Kidney glomerular epithelial cell (primary cell): ENCODE data around the gene CMTM1.
A peak's percentile ranks its signal among the peaks of the same experiment; 100 is the strongest.
"Not testable (repeated sequence)": the region's sequence is repeated elsewhere in the genome, so short reads cannot be mapped to it uniquely, and the experiment has no call there.

ENCODE experiments used
- DNase-seq: peaks from one replicate; lab custom pipeline; 2025; lab: John Stamatoyannopoulos, UW

CMTM1 gene

DNA sequence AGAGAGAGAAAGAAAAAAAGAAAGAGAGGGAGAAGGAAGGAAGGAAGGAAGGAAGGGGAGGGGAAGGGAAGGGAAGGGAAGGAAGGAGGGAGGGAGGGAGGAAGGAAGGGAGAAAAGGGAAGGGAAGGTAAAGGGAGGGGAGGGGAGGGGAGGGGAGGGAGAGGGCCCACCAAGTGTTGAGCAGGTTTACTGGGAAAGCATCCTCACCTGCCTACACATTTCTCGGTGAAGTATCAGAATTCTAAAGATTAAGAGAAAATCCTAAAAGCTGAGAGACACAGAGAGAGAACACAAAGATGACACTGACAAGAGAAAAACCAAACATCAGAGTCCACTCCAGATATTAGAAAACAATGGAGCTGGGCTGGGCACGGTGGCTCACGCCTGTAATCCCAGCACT lies 26.0 kb downstream of the CMTM1 start:
- DNase-seq, result no peak

DNA sequence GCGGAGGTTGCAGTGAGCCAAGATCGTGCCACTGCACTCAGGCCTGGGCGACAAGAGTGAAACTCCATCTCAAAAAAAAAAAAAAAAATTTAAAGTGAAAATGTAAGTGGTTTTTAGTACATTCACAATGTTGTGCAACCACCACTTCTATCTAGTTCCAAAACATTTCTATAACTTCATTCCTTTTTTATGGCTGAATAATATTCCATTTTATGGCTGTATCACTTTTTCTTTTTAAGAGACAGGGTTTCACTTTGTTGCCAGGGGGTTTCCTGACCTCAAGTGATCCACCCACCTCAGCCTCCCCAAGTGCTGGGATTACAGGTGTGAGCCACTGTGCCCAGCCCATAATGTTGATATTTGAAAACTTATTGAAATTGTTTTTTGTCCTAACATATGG lies 26.6 kb downstream of the CMTM1 start:
- no peak for DNase-seq

DNA sequence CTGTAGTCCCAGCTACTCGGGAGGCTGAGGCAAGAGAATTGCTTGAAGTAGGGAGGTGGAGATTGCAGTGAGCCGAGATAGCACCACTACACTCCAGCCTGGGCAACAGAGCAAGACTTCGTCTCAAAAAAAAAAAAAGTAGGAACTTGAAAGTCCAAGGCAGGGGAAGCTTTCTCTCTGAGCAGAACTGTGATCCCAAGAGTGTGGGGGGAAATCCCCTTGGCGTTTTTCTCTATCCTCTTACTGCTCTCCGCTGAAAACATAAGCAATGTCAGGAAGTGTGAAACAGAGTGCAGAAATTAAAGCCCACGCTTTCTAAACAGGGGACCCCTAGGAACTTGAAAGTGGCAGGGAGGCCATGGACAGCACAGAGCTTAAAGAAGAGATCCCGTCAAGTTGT lies 28.5 kb downstream of the CMTM1 start:
- no peak for DNase-seq

DNA sequence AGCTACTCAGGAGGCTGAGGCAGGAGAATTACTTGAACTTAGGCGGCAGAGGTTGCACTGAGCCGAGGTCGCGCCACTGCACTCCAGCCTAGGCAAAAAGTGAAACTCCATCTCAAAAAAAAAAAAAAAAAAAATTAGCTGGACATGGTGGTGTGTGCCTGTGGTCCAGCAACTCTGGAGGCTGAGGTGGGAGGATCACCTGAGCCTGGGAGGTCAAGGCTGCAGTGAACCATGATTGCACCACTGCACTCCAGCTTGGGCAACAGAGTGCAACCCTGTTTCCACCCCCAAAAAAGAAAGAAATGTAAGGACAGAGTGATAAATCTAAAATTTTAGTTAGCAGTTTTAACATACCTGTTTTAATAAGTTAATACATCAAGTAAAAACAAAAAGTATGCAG lies 30.3 kb downstream of the CMTM1 start:
- DNase-seq, result not testable (repeated sequence)

DNA sequence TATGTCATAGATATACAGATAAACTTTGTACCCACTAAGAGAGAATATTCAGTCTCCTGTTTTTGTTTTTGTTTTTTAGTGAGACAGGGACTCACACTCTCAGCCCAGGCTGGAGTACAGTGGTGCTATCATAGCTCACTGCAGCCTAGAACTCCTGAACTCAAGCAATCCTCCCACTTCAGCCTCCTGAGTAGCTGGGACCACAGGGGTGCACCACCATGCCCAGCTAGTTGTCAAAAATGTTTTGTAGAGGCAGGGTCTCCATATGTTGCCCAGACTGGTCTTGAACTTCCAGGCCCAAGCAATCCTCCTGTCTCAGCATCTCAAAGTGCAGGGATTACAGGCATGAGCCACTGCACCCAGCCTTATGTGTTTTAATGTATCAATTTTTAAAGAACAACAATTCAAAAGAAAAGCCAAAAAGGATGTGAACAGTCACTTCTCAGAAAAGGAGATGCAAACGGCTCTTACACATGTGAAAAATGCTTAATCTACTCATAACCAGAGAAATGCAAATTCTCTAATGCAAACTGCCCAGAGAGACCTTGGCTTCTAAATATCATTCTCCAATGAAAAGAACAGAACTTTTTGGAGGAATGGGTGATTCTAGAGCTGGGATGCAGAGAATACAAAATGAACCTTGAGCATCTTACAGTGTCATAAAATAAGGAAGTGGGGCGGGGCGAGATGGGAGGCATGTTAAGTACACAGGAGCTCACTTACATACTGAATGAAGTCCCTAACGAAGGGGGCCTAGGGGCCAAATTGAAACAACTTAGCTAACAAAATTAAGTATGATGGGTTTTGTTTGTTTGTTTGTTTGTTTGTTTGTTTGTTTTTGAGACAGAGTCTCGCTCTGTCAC lies 31.0 kb downstream of the CMTM1 start:
- no peak for DNase-seq

DNA sequence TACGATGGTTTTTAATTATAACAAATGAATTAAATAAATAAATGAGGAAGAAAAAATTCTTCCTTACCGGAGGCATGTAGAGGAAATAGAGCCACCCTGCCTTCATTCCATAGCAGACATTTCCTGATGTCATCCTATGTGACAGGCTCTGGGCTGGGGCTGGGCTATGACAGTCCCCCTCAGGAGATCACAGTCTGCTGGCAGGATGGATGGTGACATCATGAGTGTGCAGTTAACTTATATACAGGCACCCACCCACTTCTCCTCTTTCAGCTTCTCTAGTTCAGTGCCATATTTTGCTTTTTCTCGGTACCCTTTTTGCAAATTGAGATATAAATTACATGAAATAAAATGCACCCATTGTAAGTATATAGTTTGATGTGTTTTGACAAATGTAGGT lies 31.9 kb downstream of the CMTM1 start:
- no peak for DNase-seq

DNA sequence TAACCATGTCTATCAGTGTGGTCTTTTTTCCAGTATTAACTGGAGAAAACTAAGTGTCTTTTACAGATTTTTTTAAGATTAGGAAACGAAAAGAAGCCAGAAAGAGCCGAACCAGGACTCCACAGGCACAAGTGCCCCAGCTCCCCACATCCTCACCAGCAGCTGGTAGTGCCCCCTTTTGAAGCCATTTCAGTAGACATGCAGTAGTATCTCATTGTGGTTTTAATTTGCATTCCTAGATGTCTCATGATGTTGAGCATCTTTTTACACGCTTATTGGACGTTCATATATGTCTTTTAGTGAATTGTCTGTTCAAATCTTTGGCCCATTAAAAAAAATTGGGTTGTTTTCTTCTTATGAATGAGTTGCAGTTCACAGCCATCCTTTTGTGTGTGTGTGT lies 33.5 kb downstream of the CMTM1 start:
- DNase-seq, result no peak

DNA sequence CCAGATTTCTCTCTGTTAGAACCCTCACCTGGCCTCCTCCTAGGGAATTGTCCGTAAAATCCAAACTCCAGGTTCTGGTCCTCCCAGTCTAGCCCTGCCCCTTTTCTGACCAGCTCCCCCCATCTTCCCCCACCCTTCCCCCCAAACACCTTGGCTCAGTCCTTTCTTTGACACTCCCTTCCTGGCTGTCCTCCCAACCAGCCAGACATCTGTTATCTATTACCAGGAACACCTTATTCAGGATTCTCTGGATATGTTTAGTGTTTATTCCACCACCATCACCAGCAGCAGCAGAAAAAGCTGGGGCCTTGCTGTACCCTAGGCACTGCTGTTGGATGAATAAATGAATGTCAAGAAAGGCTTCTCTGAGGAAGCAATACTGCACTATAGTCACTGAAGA lies 34.2 kb downstream of the CMTM1 start:
- no peak for DNase-seq

DNA sequence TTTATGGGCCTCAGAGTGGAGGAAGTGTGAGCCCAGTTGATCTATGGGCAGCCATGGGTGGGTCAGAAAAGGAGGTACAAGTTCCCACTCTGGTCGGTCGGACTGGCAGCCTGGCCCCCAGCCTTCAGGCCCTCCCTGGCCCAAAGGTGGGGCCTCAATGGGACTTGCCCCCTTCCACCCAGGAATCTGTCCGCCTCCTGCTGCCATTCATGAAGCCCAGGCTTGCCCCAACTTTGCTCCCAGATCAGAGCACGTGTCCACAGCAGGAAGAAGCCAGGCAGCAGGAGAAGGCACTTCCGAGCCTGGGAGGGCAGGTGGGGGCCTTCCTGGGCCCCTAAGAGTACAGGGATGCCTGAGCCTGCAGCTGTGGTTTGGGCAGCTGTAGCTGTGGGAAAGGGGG lies 35.2 kb downstream of the CMTM1 start:
- no peak for DNase-seq

DNA sequence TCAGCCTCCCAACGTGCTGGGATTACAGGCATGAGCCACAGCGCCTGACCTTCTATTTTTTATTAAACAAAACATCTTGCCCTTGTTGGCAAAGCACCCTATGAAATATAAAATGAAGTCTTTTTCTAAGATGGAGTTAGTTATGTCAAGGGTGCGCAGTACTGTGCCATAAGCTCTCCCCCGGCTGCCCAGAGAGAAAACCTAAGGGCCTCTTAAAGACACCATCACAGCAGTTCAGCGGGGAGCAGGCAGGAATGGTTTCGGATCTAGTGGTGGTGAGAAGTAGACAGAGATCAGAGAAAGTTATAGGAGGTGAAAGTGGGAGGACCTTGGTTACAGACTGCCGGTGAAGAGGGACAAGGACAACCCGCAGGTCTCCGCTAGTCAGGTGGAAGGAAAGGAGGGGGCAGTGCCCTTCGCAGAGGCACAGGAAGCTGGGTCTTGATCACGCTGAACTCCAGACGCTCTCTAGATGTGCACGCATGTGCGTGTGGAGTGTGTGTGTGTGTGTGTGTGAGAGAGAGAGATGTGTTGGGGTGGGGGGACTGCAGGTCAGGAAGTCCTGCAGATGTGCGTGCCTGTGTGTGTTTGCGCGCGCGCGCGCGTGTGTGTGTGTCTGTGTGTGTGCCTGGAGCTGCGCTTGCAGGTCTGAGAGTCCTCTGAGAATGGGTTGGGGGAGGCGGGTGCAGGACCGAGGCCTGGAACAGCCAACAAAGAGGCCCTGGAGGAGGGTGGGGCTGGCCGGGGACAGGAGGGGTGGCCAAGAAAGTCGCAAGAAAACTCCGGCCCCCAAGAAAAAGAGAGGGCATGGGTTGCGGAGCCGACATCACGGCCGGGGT lies 37.5 kb downstream of the CMTM1 start:
- DNase-seq, result peak; percentile 47

DNA sequence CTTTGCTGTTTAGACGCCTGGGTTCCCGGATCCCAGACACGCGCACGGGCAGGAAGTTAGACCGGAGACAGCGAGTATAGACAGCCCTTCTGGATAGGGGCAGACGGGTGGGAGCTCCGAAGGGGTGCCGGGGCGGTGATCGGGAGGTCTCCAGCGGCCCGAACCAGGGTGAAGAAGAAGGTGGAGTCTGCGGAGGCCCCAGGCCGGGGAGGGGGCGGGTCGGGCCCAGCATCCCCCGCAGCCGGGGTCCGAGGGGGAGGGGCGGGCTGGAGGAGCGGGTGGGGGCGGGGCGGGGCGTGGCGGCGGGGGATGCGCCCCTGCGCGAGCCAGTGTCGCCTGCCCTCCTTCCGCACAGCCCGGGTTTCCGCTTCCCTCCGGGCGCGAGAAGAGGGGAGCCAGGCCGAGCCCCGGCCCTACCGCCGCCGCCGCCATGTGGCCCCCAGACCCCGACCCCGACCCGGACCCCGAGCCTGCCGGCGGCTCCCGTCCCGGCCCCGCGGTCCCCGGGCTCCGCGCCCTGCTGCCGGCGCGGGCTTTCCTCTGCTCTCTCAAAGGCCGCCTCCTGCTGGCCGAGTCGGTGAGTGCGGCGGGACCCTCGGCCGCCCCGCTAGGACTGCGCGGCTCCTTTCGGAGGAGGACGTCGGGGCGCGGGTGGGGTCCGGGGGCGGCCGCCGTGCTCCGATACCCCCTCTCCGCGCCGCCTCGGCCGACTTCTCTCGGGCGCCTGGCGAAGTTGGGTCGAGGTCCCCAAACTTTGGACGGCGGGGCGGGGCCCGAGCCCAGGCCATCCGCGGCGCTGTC lies 38.3 kb downstream of the CMTM1 start, which contains the start of gene CMTM3:
TSS of gene CMTM3 (plus strand) at position 329 of the 801 bp plus-strand sequence. CDS start at position 431, 102 bp downstream.
- peak; percentile 31 for DNase-seq

DNA sequence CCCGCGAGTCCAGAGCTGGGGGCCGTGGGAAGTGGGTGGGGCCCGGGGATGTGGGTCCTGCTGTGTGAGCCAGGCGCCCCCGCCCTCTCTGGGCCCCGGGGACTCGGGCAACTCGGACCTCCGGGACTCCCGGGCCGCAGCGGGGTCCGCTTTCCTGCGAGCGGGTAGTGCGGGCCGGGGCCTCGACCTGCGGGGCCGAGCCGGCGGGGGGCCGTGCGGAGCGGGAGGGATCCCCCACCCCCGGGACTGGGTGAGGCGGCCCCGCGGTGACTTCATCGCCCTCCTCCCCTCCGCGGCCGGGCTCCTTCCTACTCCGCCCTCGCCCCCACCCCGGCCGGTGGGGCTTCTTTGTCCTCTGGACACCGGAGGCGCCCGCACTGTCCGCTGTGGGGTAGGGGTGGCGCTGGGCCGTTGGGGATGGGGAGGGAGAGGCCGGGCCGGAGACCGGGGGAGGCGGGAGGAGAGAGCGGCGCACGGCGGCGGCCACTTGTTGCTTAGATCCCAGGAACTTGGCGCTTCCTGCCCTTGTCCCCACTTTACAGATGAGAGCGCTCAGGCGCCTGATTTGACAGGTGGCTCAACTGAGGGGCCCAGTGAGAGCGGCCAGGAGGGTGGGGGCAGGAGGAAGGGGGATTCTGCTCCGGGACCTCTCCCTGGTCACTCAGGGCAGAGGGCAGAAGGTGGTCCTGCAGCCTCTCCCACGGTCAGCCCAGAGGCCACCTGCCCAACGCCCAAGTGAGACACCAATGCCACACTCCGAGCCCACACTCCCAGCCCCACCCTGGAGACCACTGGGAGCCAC lies 39.1 kb downstream of the CMTM1 start:
- peak; percentile 10 for DNase-seq

DNA sequence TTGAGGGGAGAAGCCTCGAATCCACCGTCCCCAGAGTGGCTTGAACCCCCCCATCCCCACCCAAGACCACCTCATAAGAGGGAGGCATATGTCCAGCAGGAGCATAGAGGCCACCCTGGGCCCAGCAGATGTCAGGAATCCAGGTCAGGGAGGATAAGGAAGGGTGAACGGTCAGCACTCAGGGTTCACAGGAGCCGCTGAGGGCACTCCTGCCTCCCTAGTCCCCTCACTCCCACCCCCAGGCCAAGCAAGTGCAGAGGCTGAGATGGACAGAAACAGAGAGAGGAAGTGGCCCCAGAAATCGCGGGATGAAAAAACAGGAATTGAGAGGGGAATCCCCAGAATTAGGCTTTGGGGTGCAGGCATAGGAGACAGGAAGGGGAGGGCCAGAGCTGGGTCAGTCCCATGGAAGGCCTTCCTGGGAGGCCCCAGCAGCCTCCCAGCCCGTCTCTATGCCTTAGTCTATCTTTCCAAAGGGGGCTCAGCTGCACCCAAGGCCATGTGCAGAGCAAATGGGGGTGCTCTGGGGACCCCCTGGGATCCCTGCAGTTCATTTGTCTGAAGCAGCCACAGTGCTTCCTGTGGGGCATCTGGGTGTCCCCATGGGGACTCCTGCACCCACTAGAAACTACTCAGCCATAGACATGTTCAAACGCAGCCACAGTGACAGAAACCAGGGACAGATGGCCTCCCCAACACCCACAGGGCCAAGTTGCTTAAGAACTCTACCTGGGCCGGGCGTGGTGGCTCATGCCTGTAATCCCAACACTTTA lies 39.9 kb downstream of the CMTM1 start:
- no peak for DNase-seq

DNA sequence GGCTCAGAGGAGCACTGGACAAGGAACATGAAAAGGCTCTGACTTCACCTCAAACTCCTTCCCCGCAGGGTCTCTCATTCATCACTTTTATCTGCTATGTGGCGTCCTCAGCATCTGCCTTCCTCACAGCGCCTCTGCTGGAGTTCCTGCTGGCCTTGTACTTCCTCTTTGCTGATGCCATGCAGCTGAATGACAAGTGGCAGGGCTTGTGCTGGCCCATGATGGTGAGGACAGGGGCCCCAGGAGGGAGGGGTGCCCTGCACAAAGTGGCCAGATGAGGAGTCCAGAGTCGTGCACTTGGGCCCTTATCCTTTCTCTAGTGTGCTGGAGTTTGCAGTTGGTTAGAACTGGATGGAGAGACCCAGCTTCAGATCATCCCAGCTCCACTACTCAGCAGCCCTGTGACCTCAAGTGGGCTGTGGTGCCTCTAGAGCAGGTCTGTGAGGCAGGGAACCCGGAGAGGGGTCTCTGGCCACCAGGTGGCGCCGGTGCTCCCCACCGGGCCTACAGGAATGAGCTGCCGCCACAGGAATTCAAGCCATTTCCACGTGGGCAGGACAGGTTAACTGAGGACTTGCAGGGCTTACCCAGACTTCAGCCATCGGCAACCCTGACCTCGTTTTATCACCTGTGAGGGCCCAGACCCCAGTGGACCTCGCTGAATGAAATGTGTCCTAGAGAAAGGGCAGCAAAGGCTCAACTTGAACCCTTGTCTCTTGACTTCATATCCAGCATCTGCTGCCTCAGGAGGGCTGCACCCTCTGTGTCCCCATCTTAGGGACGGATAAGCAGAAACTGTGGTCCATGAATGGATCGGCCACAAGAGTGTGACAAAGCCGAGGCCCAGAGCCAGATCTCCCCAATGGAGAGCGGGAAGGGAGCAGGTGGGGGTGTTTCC lies 42.3 kb downstream of the CMTM1 start:
- DNase-seq, result peak; percentile 75

DNA sequence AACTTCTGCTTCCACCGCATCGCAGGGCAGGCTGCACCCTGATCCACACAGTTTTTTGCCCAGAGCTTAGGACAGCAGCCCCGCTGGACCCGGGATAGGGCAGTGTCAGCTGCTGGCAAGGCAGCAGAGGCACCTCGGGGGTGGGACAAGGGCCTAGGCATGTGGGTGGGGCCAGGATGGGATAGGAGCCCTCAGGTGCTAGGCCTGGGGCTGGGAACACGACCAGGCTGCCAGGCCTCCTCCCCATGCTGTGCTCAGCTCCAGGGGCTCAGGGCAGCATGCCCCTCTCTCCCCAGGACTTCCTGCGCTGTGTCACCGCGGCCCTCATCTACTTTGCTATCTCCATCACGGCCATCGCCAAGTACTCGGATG lies 42.9 kb downstream of the CMTM1 start:
- DNase-seq, result no peak

DNA sequence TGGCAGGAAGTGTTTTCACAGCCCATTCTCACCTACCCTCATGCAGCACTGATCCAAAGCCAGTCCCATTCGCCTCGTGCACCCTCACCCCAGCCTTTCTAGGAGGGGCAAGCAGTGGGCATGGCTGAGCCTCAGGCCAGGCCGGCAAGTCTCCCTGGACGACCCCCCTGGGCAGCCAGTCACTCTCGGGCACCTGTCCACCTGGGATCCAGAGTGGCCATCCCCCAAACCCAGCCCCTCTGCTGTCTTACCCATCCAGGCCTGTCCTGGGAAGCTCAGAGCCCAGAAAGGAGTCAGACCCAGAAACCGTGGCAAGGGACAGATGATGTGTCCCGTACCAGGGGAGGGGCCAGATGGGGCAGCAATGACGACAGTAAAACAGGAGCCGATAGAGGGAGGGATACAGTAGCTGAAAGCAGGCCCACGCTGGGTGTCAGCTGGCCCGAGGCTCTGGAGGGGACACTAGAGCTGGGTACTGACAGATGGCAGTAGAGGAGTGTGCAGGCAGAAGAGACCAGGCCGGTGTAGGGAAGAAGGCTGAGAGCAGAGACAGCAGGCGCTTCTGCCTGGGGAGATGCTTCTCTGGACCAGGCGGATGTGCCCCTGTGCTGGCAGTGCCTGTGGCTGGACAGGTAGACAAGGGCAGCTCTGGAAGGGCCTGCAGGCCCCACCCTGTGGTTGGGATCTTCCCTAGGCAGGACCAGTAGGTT lies 44.0 kb downstream of the CMTM1 start:
- DNase-seq, result no peak

DNA sequence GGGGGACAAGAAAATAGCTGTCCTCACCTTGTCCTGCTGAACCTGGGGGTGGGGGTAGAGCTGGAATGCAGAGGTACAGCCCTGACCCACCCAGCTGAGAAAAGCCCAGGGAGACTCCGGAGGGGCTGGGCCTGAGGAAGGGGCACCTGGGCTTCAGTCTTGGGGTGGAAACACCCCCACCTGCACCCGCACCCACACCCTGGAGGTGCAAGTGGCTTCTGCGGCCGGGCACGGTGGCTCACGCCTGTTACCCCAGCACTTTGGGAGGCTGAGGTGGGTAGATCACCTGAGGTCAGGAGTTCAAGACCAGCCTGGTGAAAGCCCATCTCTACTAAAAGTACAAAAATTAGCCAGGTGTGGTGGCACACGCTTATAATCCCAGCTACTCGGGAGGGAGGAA lies 45.7 kb downstream of the CMTM1 start:
- not testable (repeated sequence) for DNase-seq

DNA sequence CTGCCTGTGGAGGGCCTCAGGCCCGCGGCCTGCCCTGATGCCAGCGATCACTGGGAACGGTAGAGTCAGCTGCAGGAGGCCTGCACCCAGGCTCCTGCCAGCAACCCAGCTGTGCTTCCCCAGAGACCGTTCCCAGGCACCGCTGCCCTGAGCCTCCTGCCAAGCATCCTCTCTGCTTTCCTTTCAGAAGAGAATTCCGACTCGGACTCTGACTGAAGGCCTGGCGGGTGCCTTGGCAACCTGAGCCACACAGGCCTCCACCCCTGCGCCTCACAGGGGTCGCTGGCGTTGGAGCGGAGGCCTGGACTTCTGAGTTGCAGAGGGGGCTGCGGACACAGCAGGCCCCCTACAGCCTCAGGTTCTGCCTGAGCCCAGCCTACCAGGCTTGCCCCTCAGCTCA lies 46.2 kb downstream of the CMTM1 start:
- no peak for DNase-seq
